ENCODE measurements around the gene FHIP1B.

The FHIP1B gene

GRCh38 chr11:6225024-6225423 is 9.4 kb downstream of the FHIP1B start:
- Histone ChIP-seq H3K4me3 (ENCODE audit: low read length in 2 of 2) (no peak overlapping the region), H3K9me3 (ENCODE audit: control insufficient read depth in 2 of 2, low read length in 2 of 2) (no peaks in the 10 kb centered on the region), H3K27ac (ENCODE audit: low read depth in 2 of 2, low read length in 2 of 2) (peak overlapping the region in 1 of 2 donors; percentile 78), H3K9ac (ENCODE audit: low read depth in 1 of 2, low read length in 2 of 2) (no peak overlapping the region), H3K27me3 (ENCODE audit: control insufficient read depth in 2 of 2, insufficient read depth in 2 of 2, low read length in 2 of 2) (no peaks in the 10 kb centered on the region), H3K36me3 (ENCODE audit: control insufficient read depth in 2 of 2, insufficient read depth in 2 of 2, low read length in 2 of 2) (peaks cover 37 to 38% of the 10 kb centered on the region in 2 donors), H3K4me1 (ENCODE audit: control insufficient read depth in 2 of 2, insufficient read depth in 2 of 2, low read length in 2 of 2) (peaks cover 8 to 24% of the 10 kb centered on the region in 2 donors)

DNA sequence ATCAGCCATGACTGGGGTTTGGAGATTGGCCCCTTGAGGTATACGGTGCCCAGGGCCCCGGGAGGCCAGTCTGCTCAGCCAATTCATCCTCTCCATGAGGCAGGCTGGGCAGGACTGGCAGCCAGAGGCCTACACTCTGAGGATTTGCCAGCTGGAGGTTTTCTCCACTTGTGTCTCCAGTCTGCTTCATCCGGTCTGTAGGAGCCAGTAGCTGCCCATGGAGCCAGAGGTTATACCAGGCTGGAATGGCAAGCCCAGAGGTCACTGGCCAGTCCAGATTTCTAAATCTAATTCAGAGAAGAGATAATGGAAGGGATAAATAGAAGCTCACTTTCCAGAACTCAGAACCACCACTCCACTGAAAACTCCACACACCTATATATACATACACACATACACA is 10.0 kb downstream of the FHIP1B start:
- Histone ChIP-seq H3K27me3 (ENCODE audit: control insufficient read depth in 2 of 2, insufficient read depth in 2 of 2, low read length in 2 of 2) (no peaks in the 10 kb centered on the region), H3K9me3 (ENCODE audit: control insufficient read depth in 2 of 2, low read length in 2 of 2) (no peaks in the 10 kb centered on the region), H3K36me3 (ENCODE audit: control insufficient read depth in 2 of 2, insufficient read depth in 2 of 2, low read length in 2 of 2) (peaks cover 40 to 43% of the 10 kb centered on the region in 2 donors), H3K4me1 (ENCODE audit: control insufficient read depth in 2 of 2, insufficient read depth in 2 of 2, low read length in 2 of 2) (peaks cover 11 to 22% of the 10 kb centered on the region in 2 donors), H3K4me3 (ENCODE audit: low read length in 2 of 2) (no peak overlapping the region), H3K9ac (ENCODE audit: low read depth in 1 of 2, low read length in 2 of 2) (no peak overlapping the region), H3K27ac (ENCODE audit: low read depth in 2 of 2, low read length in 2 of 2) (no peak overlapping the region)

- H3K9ac ChIP-seq (ENCODE audit: low read depth in 1 of 2, low read length in 2 of 2), result no peak overlapping the region
- H3K27me3 ChIP-seq (ENCODE audit: control insufficient read depth in 2 of 2, insufficient read depth in 2 of 2, low read length in 2 of 2), result no peaks in the 10 kb centered on the region
- peaks cover 11 to 20% of the 10 kb centered on the region in 2 donors for H3K4me1 ChIP-seq (ENCODE audit: control insufficient read depth in 2 of 2, insufficient read depth in 2 of 2, low read length in 2 of 2)
- no peaks in the 10 kb centered on the region for H3K9me3 ChIP-seq (ENCODE audit: control insufficient read depth in 2 of 2, low read length in 2 of 2)
- peaks cover 42 to 49% of the 10 kb centered on the region in 2 donors for H3K36me3 ChIP-seq (ENCODE audit: control insufficient read depth in 2 of 2, insufficient read depth in 2 of 2, low read length in 2 of 2)
- H3K27ac ChIP-seq (ENCODE audit: low read depth in 2 of 2, low read length in 2 of 2), result no peak overlapping the region
- no peak overlapping the region for H3K4me3 ChIP-seq (ENCODE audit: low read length in 2 of 2)
Observed at GRCh38 chr11:6223854-6224253, 10.6 kb downstream of the FHIP1B start.

- Histone ChIP-seq H3K9me3 (ENCODE audit: control insufficient read depth in 2 of 2, low read length in 2 of 2) (no peaks in the 10 kb centered on the region), H3K27ac (ENCODE audit: low read depth in 2 of 2, low read length in 2 of 2) (peak overlapping the region; percentile 61), H3K36me3 (ENCODE audit: control insufficient read depth in 2 of 2, insufficient read depth in 2 of 2, low read length in 2 of 2) (peaks cover 83 to 89% of the 10 kb centered on the region in 2 donors), H3K4me1 (ENCODE audit: control insufficient read depth in 2 of 2, insufficient read depth in 2 of 2, low read length in 2 of 2) (peaks cover 2 to 3% of the 10 kb centered on the region in 2 donors), H3K4me3 (ENCODE audit: low read length in 2 of 2) (no peak overlapping the region), H3K9ac (ENCODE audit: low read depth in 1 of 2, low read length in 2 of 2) (no peak overlapping the region), H3K27me3 (ENCODE audit: control insufficient read depth in 2 of 2, insufficient read depth in 2 of 2, low read length in 2 of 2) (no peaks in the 10 kb centered on the region)
Observed at GRCh38 chr11:6219359-6219758, 15.1 kb downstream of the FHIP1B start.

DNA sequence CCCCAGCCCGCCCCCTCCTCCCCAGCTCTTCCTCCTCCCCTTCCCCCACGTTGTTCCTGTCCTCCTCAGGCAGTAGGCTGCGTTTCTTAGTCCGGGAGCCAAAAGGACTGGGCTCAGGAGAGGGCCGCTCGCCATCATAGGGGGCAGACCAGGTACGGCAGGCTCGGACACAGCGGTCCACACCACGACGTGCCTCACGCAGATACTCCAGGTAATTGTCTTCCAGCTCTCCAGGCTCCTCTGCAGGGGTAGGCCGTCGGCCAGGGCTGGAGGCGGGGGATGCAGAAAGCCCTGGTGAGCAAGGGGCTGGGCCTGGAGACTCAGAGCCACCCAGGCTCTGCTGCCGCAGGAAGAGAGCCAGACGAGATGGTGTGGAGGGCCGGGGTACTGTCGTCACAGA is 16.7 kb downstream of the FHIP1B start:
- peaks cover 2 to 3% of the 10 kb centered on the region in 2 donors for H3K4me1 ChIP-seq (ENCODE audit: control insufficient read depth in 2 of 2, insufficient read depth in 2 of 2, low read length in 2 of 2)
- no peak overlapping the region for H3K9ac ChIP-seq (ENCODE audit: low read depth in 1 of 2, low read length in 2 of 2)
- no peaks in the 10 kb centered on the region for H3K9me3 ChIP-seq (ENCODE audit: control insufficient read depth in 2 of 2, low read length in 2 of 2)
- H3K36me3 ChIP-seq (ENCODE audit: control insufficient read depth in 2 of 2, insufficient read depth in 2 of 2, low read length in 2 of 2), result peaks cover 83 to 89% of the 10 kb centered on the region in 2 donors
- H3K27me3 ChIP-seq (ENCODE audit: control insufficient read depth in 2 of 2, insufficient read depth in 2 of 2, low read length in 2 of 2), result no peaks in the 10 kb centered on the region
- H3K27ac ChIP-seq (ENCODE audit: low read depth in 2 of 2, low read length in 2 of 2), result no peak overlapping the region
- no peak overlapping the region for H3K4me3 ChIP-seq (ENCODE audit: low read length in 2 of 2)

DNA sequence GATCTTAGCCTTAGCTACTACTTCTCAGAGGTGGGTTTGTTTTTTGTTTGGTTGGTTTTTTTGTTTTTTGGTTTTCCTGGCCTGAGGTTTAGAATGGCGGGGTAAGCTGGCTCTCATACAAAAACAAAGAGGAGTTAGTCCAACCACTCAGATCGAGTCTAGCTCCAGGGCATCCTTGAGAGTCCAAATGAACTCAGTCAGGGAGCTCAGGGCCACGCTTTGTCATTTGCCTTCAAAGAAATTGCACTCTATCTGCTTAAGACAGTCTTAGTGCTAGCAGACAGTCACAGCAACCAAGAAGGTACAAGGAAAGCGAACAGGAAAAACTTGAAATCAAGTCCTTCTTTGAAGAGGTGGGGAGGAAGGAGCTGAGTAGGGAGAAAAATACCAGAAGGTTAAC is 17.9 kb downstream of the FHIP1B start:
- Histone ChIP-seq H3K27ac (ENCODE audit: low read depth in 2 of 2, low read length in 2 of 2) (no peak overlapping the region), H3K27me3 (ENCODE audit: control insufficient read depth in 2 of 2, insufficient read depth in 2 of 2, low read length in 2 of 2) (no peaks in the 10 kb centered on the region), H3K36me3 (ENCODE audit: control insufficient read depth in 2 of 2, insufficient read depth in 2 of 2, low read length in 2 of 2) (peaks cover 83 to 84% of the 10 kb centered on the region in 2 donors), H3K9me3 (ENCODE audit: control insufficient read depth in 2 of 2, low read length in 2 of 2) (no peaks in the 10 kb centered on the region), H3K9ac (ENCODE audit: low read depth in 1 of 2, low read length in 2 of 2) (no peak overlapping the region), H3K4me1 (ENCODE audit: control insufficient read depth in 2 of 2, insufficient read depth in 2 of 2, low read length in 2 of 2) (peaks cover 2 to 3% of the 10 kb centered on the region in 2 donors), H3K4me3 (ENCODE audit: low read length in 2 of 2) (no peak overlapping the region)

DNA sequence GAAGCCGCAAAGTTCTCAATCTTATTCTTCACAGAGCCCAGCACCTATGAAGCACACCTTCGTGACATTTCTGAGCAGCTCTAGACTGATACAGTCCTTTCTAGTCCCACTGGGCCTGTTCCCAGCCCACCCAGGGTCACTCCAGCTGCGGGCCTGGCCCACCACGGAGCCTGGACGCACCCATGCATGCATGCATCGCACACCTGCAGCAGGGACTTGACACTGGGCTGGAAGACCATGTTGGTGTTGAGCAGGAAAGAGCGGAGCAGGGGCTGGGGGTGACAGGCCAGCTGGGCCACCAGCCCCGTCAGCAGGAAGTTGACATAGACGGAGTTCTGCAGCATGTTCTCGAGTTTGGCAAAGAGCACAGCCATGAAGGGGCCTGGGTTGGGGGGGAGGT is 19.9 kb downstream of the FHIP1B start:
- Histone ChIP-seq H3K9me3 (ENCODE audit: control insufficient read depth in 2 of 2, low read length in 2 of 2) (no peaks in the 10 kb centered on the region), H3K4me1 (ENCODE audit: control insufficient read depth in 2 of 2, insufficient read depth in 2 of 2, low read length in 2 of 2) (peaks cover 0 to under 1% of the 10 kb centered on the region in 2 donors), H3K36me3 (ENCODE audit: control insufficient read depth in 2 of 2, insufficient read depth in 2 of 2, low read length in 2 of 2) (peaks cover 87 to 88% of the 10 kb centered on the region in 2 donors), H3K27me3 (ENCODE audit: control insufficient read depth in 2 of 2, insufficient read depth in 2 of 2, low read length in 2 of 2) (no peaks in the 10 kb centered on the region), H3K9ac (ENCODE audit: low read depth in 1 of 2, low read length in 2 of 2) (no peak overlapping the region), H3K4me3 (ENCODE audit: low read length in 2 of 2) (no peak overlapping the region), H3K27ac (ENCODE audit: low read depth in 2 of 2, low read length in 2 of 2) (no peak overlapping the region)

- Histone ChIP-seq H3K9ac (ENCODE audit: low read depth in 1 of 2, low read length in 2 of 2) (no peak overlapping the region), H3K9me3 (ENCODE audit: control insufficient read depth in 2 of 2, low read length in 2 of 2) (no peaks in the 10 kb centered on the region), H3K36me3 (ENCODE audit: control insufficient read depth in 2 of 2, insufficient read depth in 2 of 2, low read length in 2 of 2) (peaks cover 67 to 75% of the 10 kb centered on the region in 2 donors), H3K4me1 (ENCODE audit: control insufficient read depth in 2 of 2, insufficient read depth in 2 of 2, low read length in 2 of 2) (no peaks in the 10 kb centered on the region), H3K27me3 (ENCODE audit: control insufficient read depth in 2 of 2, insufficient read depth in 2 of 2, low read length in 2 of 2) (no peaks in the 10 kb centered on the region), H3K4me3 (ENCODE audit: low read length in 2 of 2) (no peak overlapping the region), H3K27ac (ENCODE audit: low read depth in 2 of 2, low read length in 2 of 2) (no peak overlapping the region)
Observed at GRCh38 chr11:6210274-6210955, 24.0 kb downstream of the FHIP1B start.

GRCh38 chr11:6209801-6210200 is 24.6 kb downstream of the FHIP1B start:
- Histone ChIP-seq H3K9ac (ENCODE audit: low read depth in 1 of 2, low read length in 2 of 2) (no peak overlapping the region), H3K27me3 (ENCODE audit: control insufficient read depth in 2 of 2, insufficient read depth in 2 of 2, low read length in 2 of 2) (no peaks in the 10 kb centered on the region), H3K27ac (ENCODE audit: low read depth in 2 of 2, low read length in 2 of 2) (no peak overlapping the region), H3K4me1 (ENCODE audit: control insufficient read depth in 2 of 2, insufficient read depth in 2 of 2, low read length in 2 of 2) (no peaks in the 10 kb centered on the region), H3K36me3 (ENCODE audit: control insufficient read depth in 2 of 2, insufficient read depth in 2 of 2, low read length in 2 of 2) (peaks cover 67 to 77% of the 10 kb centered on the region in 2 donors), H3K4me3 (ENCODE audit: low read length in 2 of 2) (no peak overlapping the region), H3K9me3 (ENCODE audit: control insufficient read depth in 2 of 2, low read length in 2 of 2) (no peaks in the 10 kb centered on the region)

- Histone ChIP-seq H3K27ac (ENCODE audit: low read depth in 2 of 2, low read length in 2 of 2) (no peak overlapping the region), H3K9me3 (ENCODE audit: control insufficient read depth in 2 of 2, low read length in 2 of 2) (no peaks in the 10 kb centered on the region), H3K4me1 (ENCODE audit: control insufficient read depth in 2 of 2, insufficient read depth in 2 of 2, low read length in 2 of 2) (no peaks in the 10 kb centered on the region), H3K27me3 (ENCODE audit: control insufficient read depth in 2 of 2, insufficient read depth in 2 of 2, low read length in 2 of 2) (no peaks in the 10 kb centered on the region), H3K9ac (ENCODE audit: low read depth in 1 of 2, low read length in 2 of 2) (no peak overlapping the region), H3K4me3 (ENCODE audit: low read length in 2 of 2) (no peak overlapping the region), H3K36me3 (ENCODE audit: control insufficient read depth in 2 of 2, insufficient read depth in 2 of 2, low read length in 2 of 2) (peaks cover 49 to 56% of the 10 kb centered on the region in 2 donors)
Observed at GRCh38 chr11:6206456-6207180, 27.8 kb downstream of the FHIP1B start.
